ENCODE data around the gene NCAPD3. TPM values are rescaled to one million over a fixed set of nuclear protein-coding genes. Genes with fewer than 3 reads are reported as not detected.

Gene NCAPD3
- total RNA-seq, 3 donors from 2014 or later (not counting 1 experiment from before 2014, with no cell fraction given), result 27.6 to 33.6 (median 31.2) TPM

DNA sequence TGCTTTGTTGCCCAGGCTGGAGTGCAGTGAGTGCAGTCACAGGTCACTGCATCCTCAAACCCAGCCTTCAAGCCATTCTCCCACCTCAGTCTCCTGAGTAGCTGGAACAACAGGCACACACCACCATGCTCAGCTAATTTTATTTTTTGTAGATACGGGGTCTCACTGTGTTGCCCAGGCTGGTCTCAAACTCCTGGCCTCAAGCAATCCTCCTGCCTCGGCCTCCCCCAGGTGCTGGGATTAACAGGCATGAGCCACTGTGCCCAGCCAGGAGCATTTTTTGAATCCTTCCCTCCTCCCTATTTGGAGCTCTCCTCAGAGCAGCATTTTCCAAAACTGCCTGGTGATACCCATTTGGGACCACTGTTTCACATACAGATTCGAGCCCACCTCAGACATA, 77.2 kb downstream of the NCAPD3 start:
- H3K27me3 Mint-ChIP-seq (ENCODE audit: low read depth in 2 of 2), result no peaks in the 10 kb centered on the region
- Histone ChIP-seq H3K36me3 (ENCODE audit: control insufficient read depth, insufficient read depth, low read length) (peaks cover 2% of the 10 kb centered on the region), H3K4me1 (ENCODE audit: control insufficient read depth, insufficient read depth, low read length) (no peaks in the 10 kb centered on the region), H3K27me3 (ENCODE audit: control insufficient read depth, insufficient read depth, low read length) (no peaks in the 10 kb centered on the region), H3K27ac (ENCODE audit: low read length) (no peak overlapping the region), H3K9me3 (ENCODE audit: control insufficient read depth, insufficient read depth, low read length) (no peaks in the 10 kb centered on the region), H3K4me3 (ENCODE audit: low read length) (no peak overlapping the region)
- intact Hi-C loops (cut with micrococcal nuclease), result no loop called here
- no peaks in the 10 kb centered on the region for H3K9me3 Mint-ChIP-seq
- no peak overlapping the region for H3K27ac Mint-ChIP-seq
- H3K4me3 Mint-ChIP-seq, result no peak overlapping the region
- no peaks in the 10 kb centered on the region for H3K36me3 Mint-ChIP-seq
- no peak for TF ChIP-seq CTCF (IDR thresholded peaks at IDR 0.05)
- peaks cover 6 to 11% of the 10 kb centered on the region in 2 donors for H3K4me1 Mint-ChIP-seq
- 98% methylated on average over 3 of the region's 3 CpGs for WGBS (ENCODE audit: insufficient coverage)
- no peak for DNase-seq
- no peak for ATAC-seq

DNA sequence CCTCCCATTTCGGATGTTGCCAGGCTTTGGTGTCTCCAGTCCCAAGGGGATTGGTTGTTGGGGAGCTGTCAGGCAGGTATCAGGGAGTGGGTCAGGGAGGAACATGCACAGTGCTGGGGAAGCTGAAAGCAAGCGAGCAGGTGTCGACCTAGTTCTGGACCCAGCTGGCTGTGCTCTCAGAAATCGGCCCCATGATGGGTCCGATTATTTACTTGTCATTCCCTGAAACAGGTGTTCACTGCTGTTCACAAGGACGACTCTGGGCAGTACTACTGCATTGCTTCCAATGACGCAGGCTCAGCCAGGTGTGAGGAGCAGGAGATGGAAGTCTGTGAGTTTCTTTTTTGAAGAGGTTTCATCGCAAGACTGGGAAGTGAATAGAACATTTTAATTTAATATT, 78.1 kb downstream of the NCAPD3 start:
- Histone ChIP-seq H3K36me3 (ENCODE audit: control insufficient read depth, insufficient read depth, low read length) (peaks cover 2% of the 10 kb centered on the region), H3K9me3 (ENCODE audit: control insufficient read depth, insufficient read depth, low read length) (no peaks in the 10 kb centered on the region), H3K27ac (ENCODE audit: low read length) (no peak overlapping the region), H3K4me3 (ENCODE audit: low read length) (no peak overlapping the region), H3K27me3 (ENCODE audit: control insufficient read depth, insufficient read depth, low read length) (no peaks in the 10 kb centered on the region), H3K4me1 (ENCODE audit: control insufficient read depth, insufficient read depth, low read length) (no peaks in the 10 kb centered on the region)
- Mint-ChIP-seq H3K4me1 (peaks cover 6 to 11% of the 10 kb centered on the region in 2 donors), H3K27ac (no peak overlapping the region), H3K27me3 (ENCODE audit: low read depth in 2 of 2) (peaks cover 0 to 4% of the 10 kb centered on the region in 2 donors), H3K4me3 (no peak overlapping the region), H3K36me3 (no peaks in the 10 kb centered on the region), H3K9me3 (no peaks in the 10 kb centered on the region)
- ATAC-seq, result no peak
- DNase-seq, result no peak
- intact Hi-C loops (cut with micrococcal nuclease), result no loop called here
- WGBS (ENCODE audit: insufficient coverage), result 97% methylated on average over 7 of the region's 8 CpGs
- TF ChIP-seq CTCF (IDR thresholded peaks at IDR 0.05), result no peak

- Mint-ChIP-seq H3K9me3 (no peaks in the 10 kb centered on the region), H3K4me3 (no peak overlapping the region), H3K4me1 (peaks cover 6 to 11% of the 10 kb centered on the region in 2 donors), H3K27ac (no peak overlapping the region), H3K36me3 (no peaks in the 10 kb centered on the region), H3K27me3 (ENCODE audit: low read depth in 2 of 2) (peaks cover 0 to 4% of the 10 kb centered on the region in 2 donors)
- DNase-seq (no peak), ATAC-seq (no peak)
- Histone ChIP-seq H3K27me3 (ENCODE audit: control insufficient read depth, insufficient read depth, low read length) (no peaks in the 10 kb centered on the region), H3K36me3 (ENCODE audit: control insufficient read depth, insufficient read depth, low read length) (no peaks in the 10 kb centered on the region), H3K27ac (ENCODE audit: low read length) (no peak overlapping the region), H3K4me1 (ENCODE audit: control insufficient read depth, insufficient read depth, low read length) (no peaks in the 10 kb centered on the region), H3K4me3 (ENCODE audit: low read length) (no peak overlapping the region), H3K9me3 (ENCODE audit: control insufficient read depth, insufficient read depth, low read length) (no peaks in the 10 kb centered on the region)
- intact Hi-C loops (cut with micrococcal nuclease), result no loop called here
- no peak for TF ChIP-seq CTCF (IDR thresholded peaks at IDR 0.05)
- WGBS (ENCODE audit: insufficient coverage), result 100% methylated on average over 4 of the region's 5 CpGs
Measured at GRCh38 chr11:134144744-134145143, 79.0 kb downstream of the NCAPD3 start.

- H3K4me3 Mint-ChIP-seq, result no peak overlapping the region
- no peaks in the 10 kb centered on the region for H3K4me1 ChIP-seq (ENCODE audit: control insufficient read depth, insufficient read depth, low read length)
- H3K4me1 Mint-ChIP-seq, result peaks cover 6 to 19% of the 10 kb centered on the region in 2 donors
- DNase-seq (no peak), ATAC-seq (no peak)
- H3K27me3 ChIP-seq (ENCODE audit: control insufficient read depth, insufficient read depth, low read length), result no peaks in the 10 kb centered on the region
- H3K36me3 Mint-ChIP-seq, result no peaks in the 10 kb centered on the region
- TF ChIP-seq CTCF (IDR thresholded peaks at IDR 0.05), result no peak
- no peaks in the 10 kb centered on the region for H3K36me3 ChIP-seq (ENCODE audit: control insufficient read depth, insufficient read depth, low read length)
- no peaks in the 10 kb centered on the region for H3K9me3 Mint-ChIP-seq
- no peak overlapping the region for H3K4me3 ChIP-seq (ENCODE audit: low read length)
- intact Hi-C loops (cut with micrococcal nuclease), result no loop called here
- WGBS (ENCODE audit: insufficient coverage), result 80% methylated on average over 3 of the region's 3 CpGs
- H3K9me3 ChIP-seq (ENCODE audit: control insufficient read depth, insufficient read depth, low read length), result no peaks in the 10 kb centered on the region
- peaks cover 5 to 7% of the 10 kb centered on the region in 2 donors for H3K27me3 Mint-ChIP-seq (ENCODE audit: low read depth in 2 of 2)
- no peak overlapping the region for H3K27ac ChIP-seq (ENCODE audit: low read length)
- H3K27ac Mint-ChIP-seq, result no peak overlapping the region
Measured at GRCh38 chr11:134143801-134144200, 80.0 kb downstream of the NCAPD3 start.
